Natural killer cell (primary cell): ENCODE results near the gene LIX1L. TPM values are rescaled to one million over a fixed set of nuclear protein-coding genes. Genes with fewer than 3 reads are reported as not detected.

Experiments used
- ATAC-seq, 3 donors: fragments of 150-1000 bp in 2 of 3; fragments of 200-7000 bp in 1 of 3; cut with Tn5 transposase; 1 replicate in 1 of 3; 2 replicates in 2 of 3; pipeline ENCODE4 v1.10.0; 2021; ENCODE audit warnings: mild to moderate bottlenecking in 2 of 3, moderate library complexity in 2 of 3
- DNase-seq, 2 donors: peaks; one replicate each; pipeline versions ENCODE4 v3.0.0 to v3.0.0-alpha.2; 2013 to 2021; ENCODE audit warnings: mixed read lengths in 1 of 2
- H3K27ac ChIP-seq: one replicate; pipeline ENCODE4 v1.5.1; 2013; ENCODE audit warnings: mild to moderate bottlenecking, low read length
- H3K27me3 ChIP-seq: one replicate; pipeline ENCODE4 v1.6.1; 2013; ENCODE audit warnings: low read length; ENCODE audit not compliant: control insufficient read depth, insufficient read depth
- H3K36me3 ChIP-seq: one replicate; pipeline ENCODE4 v1.6.1; 2013; ENCODE audit warnings: low read length; ENCODE audit not compliant: control insufficient read depth, insufficient read depth
- H3K4me1 ChIP-seq: one replicate; pipeline ENCODE4 v1.6.1; 2013; ENCODE audit warnings: low read length; ENCODE audit not compliant: control insufficient read depth, insufficient read depth
- H3K4me3 ChIP-seq: one replicate; pipeline ENCODE4 v1.5.1; 2013; ENCODE audit warnings: low read length
- H3K9me3 ChIP-seq: one replicate; pipeline ENCODE4 v1.6.1; 2013; ENCODE audit warnings: low read length; ENCODE audit not compliant: control insufficient read depth, insufficient read depth
- H3K27ac Mint-ChIP-seq, 2 donors: one replicate each; pipeline ENCODE4 v1.8.0; 2022; ENCODE audit warnings: mild to moderate bottlenecking in 2 of 2, mixed read lengths in 2 of 2, moderate library complexity in 1 of 2
- H3K27me3 Mint-ChIP-seq, 2 donors: one replicate each; pipeline ENCODE4 v1.8.0; 2022; ENCODE audit warnings: low read depth in 2 of 2, mixed read lengths in 2 of 2
- H3K36me3 Mint-ChIP-seq: one replicate; pipeline ENCODE4 v1.8.0; 2022; ENCODE audit warnings: mixed read lengths
- H3K4me1 Mint-ChIP-seq, 2 donors: one replicate each; pipeline ENCODE4 v1.8.0; 2022; ENCODE audit warnings: mixed read lengths in 2 of 2
- H3K4me3 Mint-ChIP-seq: one replicate; pipeline ENCODE4 v1.8.0; 2022; ENCODE audit warnings: mild to moderate bottlenecking, moderate library complexity, mixed read lengths
- H3K9me3 Mint-ChIP-seq, 2 donors: one replicate each; pipeline ENCODE4 v1.8.0; 2022; ENCODE audit warnings: mixed read lengths in 2 of 2
- WGBS: methylation state at CpG from one replicate; pipeline ENCODE4 v1.1.7; 2013; ENCODE audit warnings: missing lambda C conversion rate; ENCODE audit not compliant: insufficient coverage; 5-methylcytosine and 5-hydroxymethylcytosine counted together
- intact Hi-C: fragments of 100-400 bp; cut with micrococcal nuclease; formaldehyde crosslinking; loops from one replicate; pipeline ENCODE4 v1.14.2; 2022
- total RNA-seq, 4 donors: library from RNA; stranded (reverse); fragments of 120-200 nt in 1 of 4; gene quantifications; one replicate each; pipeline versions ENCODE4 v1.2.3 to v1.2.4, GENCODE V29; 2013 to 2022
- TF ChIP-seq, protein P1 (sequence below): fragments of 200-600 bp; IDR thresholded peaks from one replicate; pipeline ENCODE4 v1.8.0; 2022; ENCODE audit warnings: antibody characterized with exemption

LIX1L gene
- total RNA-seq, 3 donors from 2014 or later (not counting 1 experiment from before 2014, with no cell fraction given), result 33.4 to 41.3 (median 38.2) TPM

- Histone ChIP-seq H3K4me3 (peak overlapping the region; percentile 77), H3K36me3 (no peaks in the 10 kb centered on the region), H3K4me1 (peaks cover 57% of the 10 kb centered on the region), H3K9me3 (no peaks in the 10 kb centered on the region), H3K27ac (peak overlapping the region; percentile 65), H3K27me3 (no peaks in the 10 kb centered on the region)
- H3K9me3 Mint-ChIP-seq, result no peaks in the 10 kb centered on the region
- intact Hi-C loops, result loop anchor here (2.0 to 5.0 kb wide), 4 partner anchors 28 to 114 kb away; partner anchors contain the start of genes NUDT17 and TXNIP
- 0% methylated on average over 19 of the region's 22 CpGs for WGBS
- peaks cover 82 to 83% of the 10 kb centered on the region in 2 donors for H3K4me1 Mint-ChIP-seq
- peak; percentile 20 to 35 for DNase-seq
- TF ChIP-seq, protein P1, sequence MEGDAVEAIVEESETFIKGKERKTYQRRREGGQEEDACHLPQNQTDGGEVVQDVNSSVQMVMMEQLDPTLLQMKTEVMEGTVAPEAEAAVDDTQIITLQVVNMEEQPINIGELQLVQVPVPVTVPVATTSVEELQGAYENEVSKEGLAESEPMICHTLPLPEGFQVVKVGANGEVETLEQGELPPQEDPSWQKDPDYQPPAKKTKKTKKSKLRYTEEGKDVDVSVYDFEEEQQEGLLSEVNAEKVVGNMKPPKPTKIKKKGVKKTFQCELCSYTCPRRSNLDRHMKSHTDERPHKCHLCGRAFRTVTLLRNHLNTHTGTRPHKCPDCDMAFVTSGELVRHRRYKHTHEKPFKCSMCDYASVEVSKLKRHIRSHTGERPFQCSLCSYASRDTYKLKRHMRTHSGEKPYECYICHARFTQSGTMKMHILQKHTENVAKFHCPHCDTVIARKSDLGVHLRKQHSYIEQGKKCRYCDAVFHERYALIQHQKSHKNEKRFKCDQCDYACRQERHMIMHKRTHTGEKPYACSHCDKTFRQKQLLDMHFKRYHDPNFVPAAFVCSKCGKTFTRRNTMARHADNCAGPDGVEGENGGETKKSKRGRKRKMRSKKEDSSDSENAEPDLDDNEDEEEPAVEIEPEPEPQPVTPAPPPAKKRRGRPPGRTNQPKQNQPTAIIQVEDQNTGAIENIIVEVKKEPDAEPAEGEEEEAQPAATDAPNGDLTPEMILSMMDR, result no peak
- ATAC-seq, result no peak
- H3K36me3 Mint-ChIP-seq, result no peaks in the 10 kb centered on the region
- H3K4me3 Mint-ChIP-seq, result peak overlapping the region; percentile 94
- peak overlapping the region; percentile 65 to 87 for H3K27ac Mint-ChIP-seq
- H3K27me3 Mint-ChIP-seq, result no peaks in the 10 kb centered on the region
These were observed 3.2 kb upstream of the LIX1L start for GRCh38 chr1:145961109-145961424.

GRCh38 chr1:145960468-145961108 lies 2.8 kb upstream of the LIX1L start:
- Mint-ChIP-seq H3K36me3 (no peaks in the 10 kb centered on the region), H3K27ac (peak overlapping the region; percentile 65 to 87), H3K27me3 (no peaks in the 10 kb centered on the region), H3K4me1 (peaks cover 87 to 88% of the 10 kb centered on the region in 2 donors), H3K4me3 (peak overlapping the region; percentile 94), H3K9me3 (no peaks in the 10 kb centered on the region)
- peak in 1 of 3 donors; percentile 7 for ATAC-seq
- WGBS, result 1% methylated on average over 44 of the region's 44 CpGs
- Histone ChIP-seq H3K4me3 (peak overlapping the region; percentile 77), H3K27me3 (no peaks in the 10 kb centered on the region), H3K9me3 (no peaks in the 10 kb centered on the region), H3K4me1 (peaks cover 60% of the 10 kb centered on the region), H3K36me3 (no peaks in the 10 kb centered on the region), H3K27ac (peak overlapping the region; percentile 65)
- DNase-seq, result peak; percentile 47 to 71
- intact Hi-C loops, result loop anchor here (2.0 to 5.0 kb wide), 4 partner anchors 28 to 113 kb away; partner anchors contain the start of genes NUDT17 and TXNIP
- TF ChIP-seq, protein P1, result no peak

DNA sequence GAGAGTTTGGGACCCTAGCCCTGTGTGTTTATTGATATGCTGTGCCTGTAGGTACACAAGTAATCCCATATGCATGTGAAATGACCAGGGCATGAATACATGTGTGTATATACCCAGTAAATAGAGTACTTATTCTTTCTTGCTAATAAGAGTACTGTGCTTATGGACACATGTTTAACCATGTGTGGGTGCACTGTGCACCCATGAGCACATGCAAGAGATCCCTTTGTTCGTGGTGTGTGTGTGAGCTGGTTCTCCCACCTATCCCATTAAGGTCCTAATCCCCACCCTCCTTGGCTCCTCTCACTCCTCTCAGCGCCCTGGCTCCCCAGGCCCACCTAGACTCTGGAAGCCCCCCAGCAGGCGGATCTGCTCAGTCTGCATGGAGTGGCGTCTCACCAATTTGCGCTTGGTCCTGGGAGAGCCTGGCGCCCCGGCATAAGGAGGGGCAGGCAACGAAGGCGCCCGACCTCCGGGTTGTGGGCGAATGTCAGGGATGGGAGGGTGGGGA lies 2.2 kb upstream of the LIX1L start:
- no peaks in the 10 kb centered on the region for H3K27me3 ChIP-seq
- H3K9me3 ChIP-seq, result no peaks in the 10 kb centered on the region
- H3K27ac Mint-ChIP-seq, result peak overlapping the region; percentile 86 to 87
- no peak overlapping the region for H3K27ac ChIP-seq
- peak in 1 of 2 donors; percentile 21 for DNase-seq
- intact Hi-C loops, result loop anchor here (2.0 to 5.0 kb wide), 4 partner anchors 27 to 113 kb away; partner anchors contain the start of genes NUDT17 and TXNIP
- peaks cover 88 to 89% of the 10 kb centered on the region in 2 donors for H3K4me1 Mint-ChIP-seq
- H3K36me3 ChIP-seq, result no peaks in the 10 kb centered on the region
- H3K4me1 ChIP-seq, result peaks cover 60% of the 10 kb centered on the region
- H3K9me3 Mint-ChIP-seq, result no peaks in the 10 kb centered on the region
- peak overlapping the region; percentile 94 for H3K4me3 Mint-ChIP-seq
- H3K36me3 Mint-ChIP-seq, result no peaks in the 10 kb centered on the region
- TF ChIP-seq, protein P1, result no peak
- no peaks in the 10 kb centered on the region for H3K27me3 Mint-ChIP-seq
- WGBS, result 15% methylated on average over 11 of the region's 12 CpGs
- ATAC-seq, result no peak
- H3K4me3 ChIP-seq, result peak overlapping the region; percentile 77
